OCI-LY7 (cell line): ENCODE results near the gene STXBP2. TPM values are rescaled to one million over a fixed set of nuclear protein-coding genes. Genes with fewer than 3 reads are reported as not detected.

Source experiments
- BruUV-seq: library from RNA; stranded (reverse); fragments of 400-500 nt; replicated peaks from 2 replicates; lab custom pipeline; 2021; lab: Mats Ljungman, UMichigan
- CTCF ChIA-PET: fragments of 300-600 bp; sonication (Branson Sonifier 250); formaldehyde crosslinking; loops from one replicate; lab custom pipeline; 2022; ENCODE audit warnings: antibody characterized with exemption; ENCODE audit not compliant: unreplicated experiment; lab: Charles Lee
- POLR2A ChIA-PET: fragments of 300-600 bp; sonication (Branson Sonifier 250); formaldehyde crosslinking; loops from one replicate; lab custom pipeline; 2022; ENCODE audit warnings: antibody characterized with exemption; lab: Charles Lee
- DNase-seq: peaks from one replicate; pipeline ENCODE4 v3.0.0-alpha.2; 2015; ENCODE audit warnings: low spot score
- H2AFZ ChIP-seq: fragments of 200-600 bp; sonication (generic), shearing (Covaris generic); 2 replicates; pipeline ENCODE4 v1.6.1; 2014; ENCODE audit warnings: mild to moderate bottlenecking, antibody characterized with exemption, low read length, moderate library complexity
- H3K27ac ChIP-seq: fragments of 200-600 bp; sonication (generic); 2 replicates; pipeline ENCODE4 v1.5.1; 2014; ENCODE audit warnings: mixed run types, low read depth, mild to moderate bottlenecking, moderate library complexity, low read length, inconsistent platforms; ENCODE audit not compliant: poor library complexity, severe bottlenecking
- H3K36me3 ChIP-seq: fragments of 200-600 bp; sonication (generic); 2 replicates; pipeline ENCODE4 v1.6.1; 2014; ENCODE audit warnings: mild to moderate bottlenecking, antibody characterized with exemption, low read length, moderate library complexity, mixed read lengths; ENCODE audit not compliant: insufficient read depth
- H3K4me1 ChIP-seq: fragments of 200-600 bp; sonication (generic); 2 replicates; pipeline ENCODE4 v1.5.1; 2014; ENCODE audit warnings: mild to moderate bottlenecking, low read length; ENCODE audit not compliant: insufficient read depth, poor library complexity, severe bottlenecking
- H3K4me2 ChIP-seq: fragments of 200-600 bp; sonication (generic); 2 replicates; pipeline ENCODE4 v1.6.1; 2014; ENCODE audit warnings: mild to moderate bottlenecking, low read length
- H3K4me3 ChIP-seq: fragments of 200-600 bp; sonication (generic); 2 replicates; pipeline ENCODE4 v1.5.1; 2014; ENCODE audit warnings: mild to moderate bottlenecking, low read depth, low read length; ENCODE audit not compliant: poor library complexity, severe bottlenecking
- H3K79me2 ChIP-seq: fragments of 200-600 bp; sonication (generic); 2 replicates; pipeline ENCODE4 v1.6.1; 2016; ENCODE audit warnings: low read depth, mild to moderate bottlenecking, low read length, moderate library complexity, mixed read lengths; ENCODE audit not compliant: insufficient read depth
- H3K9me2 ChIP-seq: fragments of 200-600 bp; sonication (generic); 2 replicates; pipeline ENCODE4 v1.6.1; 2016; ENCODE audit warnings: mild to moderate bottlenecking, low read length, mixed read lengths; ENCODE audit not compliant: insufficient read depth
- H3K9me3 ChIP-seq: fragments of 200-600 bp; sonication (generic); 2 replicates; pipeline ENCODE4 v1.6.1; 2014; ENCODE audit warnings: mild to moderate bottlenecking, mixed run types, low read length, mixed read lengths
- H4K20me1 ChIP-seq: fragments of 200-600 bp; sonication (generic); 2 replicates; pipeline ENCODE4 v1.6.1; 2014; ENCODE audit warnings: mild to moderate bottlenecking, antibody characterized with exemption, low read length, moderate library complexity, mixed read lengths; ENCODE audit not compliant: insufficient read depth
- CTCF ChIP-seq: fragments of 200-600 bp; sonication (generic); conservative IDR thresholded peaks from 2 replicates; pipeline ENCODE4 v1.5.1; 2014; ENCODE audit warnings: mild to moderate bottlenecking, antibody characterized with exemption, low read length, moderate library complexity, mixed read lengths
- EZH2phosphoT487 ChIP-seq: fragments of 200-600 bp; sonication (generic); IDR thresholded peaks from 2 replicates; pipeline ENCODE4 v1.6.1; 2018; ENCODE audit warnings: low read depth, borderline replicate concordance, mild to moderate bottlenecking, mixed run types, antibody characterized with exemption, low read length, moderate library complexity, mixed read lengths
- intact Hi-C: fragments of 100-400 bp; cut with micrococcal nuclease; formaldehyde crosslinking; loops from one replicate; pipeline ENCODE4 v1.10.0; 2022; ENCODE audit not compliant: unreplicated experiment
- total RNA-seq, 2 experiments: library from RNA; depleted of rRNA in 1 of 2; stranded (reverse); fragments of >200 nt in 1 of 2; shearing (Covaris generic) in 1 of 2; gene quantifications; 2 replicates each; pipeline ENCODE4 v1.2.3, GENCODE V29; 2014 to 2022

STXBP2 gene
- total RNA-seq, 2 experiments from 2014 or later: 43.0 to 138 TPM

- Histone ChIP-seq H3K9me3 (no peaks in the 10 kb centered on the region), H3K9me2 (no peaks in the 10 kb centered on the region), H2AFZ (no peak overlapping the region), H3K4me2 (no peak overlapping the region), H3K36me3 (no peaks in the 10 kb centered on the region), H3K4me3 (no peak overlapping the region), H3K79me2 (no peaks in the 10 kb centered on the region), H3K27ac (no peak overlapping the region), H3K4me1 (no peaks in the 10 kb centered on the region), H4K20me1 (no peaks in the 10 kb centered on the region)
- POLR2A ChIA-PET: no interaction called here
- BruUV-seq: no TSS peak
- intact Hi-C loops: no loop called here
- DNase-seq: no peak
- CTCF ChIA-PET: no interaction called here
- no peak for TF ChIP-seq CTCF
- TF ChIP-seq EZH2phosphoT487: no peak
Measured at GRCh38 chr19:7600721-7601120, 36.2 kb upstream of the STXBP2 start.

GRCh38 chr19:7602240-7602934, 34.5 kb upstream of the STXBP2 start:
- CTCF ChIA-PET: no interaction called here
- BruUV-seq: no TSS peak
- intact Hi-C loops: no loop called here
- H3K36me3 ChIP-seq: no peaks in the 10 kb centered on the region
- H4K20me1 ChIP-seq: no peaks in the 10 kb centered on the region
- POLR2A ChIA-PET: no interaction called here
- no peak overlapping the region for H3K4me2 ChIP-seq
- no peaks in the 10 kb centered on the region for H3K4me1 ChIP-seq
- H2AFZ ChIP-seq: no peak overlapping the region
- H3K9me2 ChIP-seq: no peaks in the 10 kb centered on the region
- no peak overlapping the region for H3K4me3 ChIP-seq
- no peak overlapping the region for H3K27ac ChIP-seq
- H3K79me2 ChIP-seq: no peaks in the 10 kb centered on the region
- no peak for TF ChIP-seq EZH2phosphoT487
- no peak for TF ChIP-seq CTCF
- H3K9me3 ChIP-seq: no peaks in the 10 kb centered on the region
- no peak for DNase-seq

GRCh38 chr19:7602935-7603497, 33.9 kb upstream of the STXBP2 start:
- no TSS peak for BruUV-seq
- H3K9me3 ChIP-seq: no peaks in the 10 kb centered on the region
- H3K79me2 ChIP-seq: no peaks in the 10 kb centered on the region
- H3K27ac ChIP-seq: no peak overlapping the region
- ChIA-PET POLR2A (no interaction called here), CTCF (no interaction called here)
- intact Hi-C loops: no loop called here
- no peak overlapping the region for H3K4me3 ChIP-seq
- H3K36me3 ChIP-seq: no peaks in the 10 kb centered on the region
- DNase-seq: no peak
- no peaks in the 10 kb centered on the region for H4K20me1 ChIP-seq
- TF ChIP-seq EZH2phosphoT487 (no peak), CTCF (no peak)
- H2AFZ ChIP-seq: no peak overlapping the region
- H3K4me2 ChIP-seq: no peak overlapping the region
- no peaks in the 10 kb centered on the region for H3K9me2 ChIP-seq
- H3K4me1 ChIP-seq: no peaks in the 10 kb centered on the region
